ENCODE data around the gene ECHDC3.
"Not testable (repeated sequence)": the region's sequence is repeated elsewhere in the genome, so short reads cannot be mapped to it uniquely, and the experiment has no call there.

DNA sequence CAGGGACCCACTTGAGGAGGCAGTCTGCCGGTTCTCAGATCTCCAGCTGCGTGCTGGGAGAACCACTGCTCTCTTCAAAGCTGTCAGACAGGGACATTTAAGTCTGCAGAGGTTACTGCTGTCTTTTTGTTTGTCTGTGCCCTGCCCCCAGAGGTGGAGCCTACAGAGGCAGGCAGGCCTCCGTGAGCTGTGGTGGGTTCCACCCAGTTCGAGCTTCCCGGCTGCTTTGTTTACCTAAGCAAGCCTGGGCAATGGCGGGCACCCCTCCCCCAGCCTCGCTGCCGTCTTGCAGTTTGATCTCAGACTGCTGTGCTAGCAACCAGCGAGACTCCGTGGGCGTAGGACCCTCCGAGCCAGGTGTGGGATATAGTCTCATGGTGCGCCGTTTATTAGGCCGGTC lies 5.4 kb upstream of the ECHDC3 start:
- TF ChIP-seq, protein P1, sequence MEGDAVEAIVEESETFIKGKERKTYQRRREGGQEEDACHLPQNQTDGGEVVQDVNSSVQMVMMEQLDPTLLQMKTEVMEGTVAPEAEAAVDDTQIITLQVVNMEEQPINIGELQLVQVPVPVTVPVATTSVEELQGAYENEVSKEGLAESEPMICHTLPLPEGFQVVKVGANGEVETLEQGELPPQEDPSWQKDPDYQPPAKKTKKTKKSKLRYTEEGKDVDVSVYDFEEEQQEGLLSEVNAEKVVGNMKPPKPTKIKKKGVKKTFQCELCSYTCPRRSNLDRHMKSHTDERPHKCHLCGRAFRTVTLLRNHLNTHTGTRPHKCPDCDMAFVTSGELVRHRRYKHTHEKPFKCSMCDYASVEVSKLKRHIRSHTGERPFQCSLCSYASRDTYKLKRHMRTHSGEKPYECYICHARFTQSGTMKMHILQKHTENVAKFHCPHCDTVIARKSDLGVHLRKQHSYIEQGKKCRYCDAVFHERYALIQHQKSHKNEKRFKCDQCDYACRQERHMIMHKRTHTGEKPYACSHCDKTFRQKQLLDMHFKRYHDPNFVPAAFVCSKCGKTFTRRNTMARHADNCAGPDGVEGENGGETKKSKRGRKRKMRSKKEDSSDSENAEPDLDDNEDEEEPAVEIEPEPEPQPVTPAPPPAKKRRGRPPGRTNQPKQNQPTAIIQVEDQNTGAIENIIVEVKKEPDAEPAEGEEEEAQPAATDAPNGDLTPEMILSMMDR (IDR thresholded peaks at IDR 0.05), result not testable (repeated sequence)
- not testable (repeated sequence) for TF ChIP-seq EZH2 (IDR thresholded peaks at IDR 0.05)

All from neural progenitor cell (in vitro differentiated cells).